Stimulated activated naive CD8-positive, alpha-beta T cell treated with anti-CD3 and anti-CD28 coated beads, Interleukin-15, amount 100 ng/mL, for 72 hours (primary cell): ENCODE results near the gene ANKHD1.

Experiments
- ATAC-seq: fragments of 150-1000 bp; cut with Tn5 transposase; 2 replicates; pipeline ENCODE4 v1.10.0; 2021; ENCODE audit warnings: mild to moderate bottlenecking, moderate library complexity
- DNase-seq, 2 donors: peaks; one replicate each; pipeline ENCODE4 v3.0.0; 2021 to 2022
- H3K27ac Mint-ChIP-seq, 2 donors: one replicate each; pipeline ENCODE4 v1.8.0; 2022; ENCODE audit warnings: mild to moderate bottlenecking in 2 of 2, mixed read lengths in 2 of 2, moderate library complexity in 2 of 2
- H3K27me3 Mint-ChIP-seq: one replicate; pipeline ENCODE4 v1.8.0; 2022; ENCODE audit warnings: mixed read lengths
- H3K4me1 Mint-ChIP-seq: one replicate; pipeline ENCODE4 v1.8.0; 2022; ENCODE audit warnings: mild to moderate bottlenecking, mixed read lengths
- H3K4me3 Mint-ChIP-seq, 2 donors: one replicate each; pipeline ENCODE4 v1.8.0; 2022; ENCODE audit warnings: mild to moderate bottlenecking in 2 of 2, mixed read lengths in 2 of 2, moderate library complexity in 1 of 2
- H3K9me3 Mint-ChIP-seq, 2 donors: one replicate each; pipeline ENCODE4 v1.8.0; 2022; ENCODE audit warnings: mixed read lengths in 2 of 2

The ANKHD1 gene

GRCh38 chr5:140555747-140556312 lies 154.2 kb downstream of the ANKHD1 start:
- Mint-ChIP-seq H3K9me3 (no peaks in the 10 kb centered on the region), H3K4me3 (peak overlapping the region; percentile 78 to 90), H3K4me1 (peaks cover 63% of the 10 kb centered on the region), H3K27ac (peak overlapping the region; percentile 44 to 91), H3K27me3 (no peaks in the 10 kb centered on the region)
- peak; percentile 41 for ATAC-seq
- DNase-seq = no peak

GRCh38 chr5:140556438-140556837 lies 154.8 kb downstream of the ANKHD1 start:
- Mint-ChIP-seq H3K4me3 (peak overlapping the region; percentile 78 to 90), H3K27me3 (no peaks in the 10 kb centered on the region), H3K27ac (peak overlapping the region; percentile 68 to 95), H3K9me3 (no peaks in the 10 kb centered on the region), H3K4me1 (peaks cover 57% of the 10 kb centered on the region)
- DNase-seq = no peak
- no peak for ATAC-seq

- Mint-ChIP-seq H3K4me3 (peak within 1 kb of the TSS; percentile 78 to 90), H3K9me3 (no peaks in the 10 kb centered on the region), H3K27ac (peak within 1 kb of the TSS; percentile 95 to 97), H3K4me1 (peaks cover 50% of the 10 kb centered on the region), H3K27me3 (no peaks in the 10 kb centered on the region)
- ATAC-seq = peak; percentile 93
- peak; percentile 82 to 87 for DNase-seq
Observed at GRCh38 chr5:140557136-140557805, 155.6 kb downstream of the ANKHD1 start, which contains the start of gene SRA1. Gene SRA1, minus strand, starts transcription at chr5:140557473. Its CDS starts 21 bp downstream, at chr5:140557452.

- H3K4me3 Mint-ChIP-seq = peak overlapping the region; percentile 78 to 90
- DNase-seq (no peak), ATAC-seq (no peak)
- H3K27ac Mint-ChIP-seq = peak overlapping the region; percentile 95 to 97
- H3K27me3 Mint-ChIP-seq = no peaks in the 10 kb centered on the region
- H3K4me1 Mint-ChIP-seq = peaks cover 52% of the 10 kb centered on the region
- no peaks in the 10 kb centered on the region for H3K9me3 Mint-ChIP-seq
Observed at GRCh38 chr5:140557965-140558364, 156.3 kb downstream of the ANKHD1 start.

GRCh38 chr5:140558542-140558941 lies 156.9 kb downstream of the ANKHD1 start:
- ATAC-seq (no peak), DNase-seq (no peak)
- H3K27me3 Mint-ChIP-seq = no peaks in the 10 kb centered on the region
- H3K4me1 Mint-ChIP-seq = peaks cover 52% of the 10 kb centered on the region
- H3K9me3 Mint-ChIP-seq = no peaks in the 10 kb centered on the region
- no peak overlapping the region for H3K4me3 Mint-ChIP-seq
- no peak overlapping the region for H3K27ac Mint-ChIP-seq

- H3K27ac Mint-ChIP-seq = no peak overlapping the region
- H3K27me3 Mint-ChIP-seq = no peaks in the 10 kb centered on the region
- H3K4me3 Mint-ChIP-seq = no peak overlapping the region
- ATAC-seq (no peak), DNase-seq (no peak)
- peaks cover 45% of the 10 kb centered on the region for H3K4me1 Mint-ChIP-seq
- H3K9me3 Mint-ChIP-seq = no peaks in the 10 kb centered on the region
Observed at GRCh38 chr5:140560227-140560626, 158.6 kb downstream of the ANKHD1 start.

GRCh38 chr5:140561753-140562523 lies 160.3 kb downstream of the ANKHD1 start:
- H3K4me1 Mint-ChIP-seq = peaks cover 48% of the 10 kb centered on the region
- H3K9me3 Mint-ChIP-seq = no peaks in the 10 kb centered on the region
- no peak overlapping the region for H3K4me3 Mint-ChIP-seq
- H3K27me3 Mint-ChIP-seq = no peaks in the 10 kb centered on the region
- ATAC-seq = no peak
- DNase-seq = no peak
- peak overlapping the region in 1 of 2 donors; percentile 44 for H3K27ac Mint-ChIP-seq

- Mint-ChIP-seq H3K4me3 (peak overlapping the region; percentile 91 to 98), H3K27ac (peak overlapping the region; percentile 89 to 99), H3K9me3 (no peaks in the 10 kb centered on the region), H3K27me3 (no peaks in the 10 kb centered on the region), H3K4me1 (peaks cover 54% of the 10 kb centered on the region)
- ATAC-seq = no peak
- no peak for DNase-seq
Observed at GRCh38 chr5:140563596-140563995, 162.0 kb downstream of the ANKHD1 start.

GRCh38 chr5:140564196-140565023 lies 162.8 kb downstream of the ANKHD1 start, which contains the start of the genes APBB3 and SLC35A4:
Gene APBB3, minus strand, starts transcription at chr5:140564598. Its CDS starts 353 bp downstream, at chr5:140564245.
Gene SLC35A4, plus strand, starts transcription at chr5:140564828. Its CDS starts 2,342 bp downstream, at chr5:140567170.
- ATAC-seq (peak; percentile 92), DNase-seq (peak; percentile 95 to 98)
- H3K27ac Mint-ChIP-seq = peak within 1 kb of the TSS; percentile 96 to 99
- peak within 1 kb of the TSS; percentile 91 to 98 for H3K4me3 Mint-ChIP-seq
- no peaks in the 10 kb centered on the region for H3K27me3 Mint-ChIP-seq
- H3K4me1 Mint-ChIP-seq = peaks cover 62% of the 10 kb centered on the region
- no peaks in the 10 kb centered on the region for H3K9me3 Mint-ChIP-seq

GRCh38 chr5:140565024-140565779 lies 163.6 kb downstream of the ANKHD1 start:
- H3K9me3 Mint-ChIP-seq = no peaks in the 10 kb centered on the region
- DNase-seq = no peak
- no peaks in the 10 kb centered on the region for H3K27me3 Mint-ChIP-seq
- ATAC-seq = peak; percentile 6
- H3K4me3 Mint-ChIP-seq = peak overlapping the region; percentile 91 to 98
- H3K27ac Mint-ChIP-seq = peak overlapping the region; percentile 96 to 99
- H3K4me1 Mint-ChIP-seq = peaks cover 69% of the 10 kb centered on the region

- H3K27me3 Mint-ChIP-seq = no peaks in the 10 kb centered on the region
- peak overlapping the region; percentile 96 to 99 for H3K27ac Mint-ChIP-seq
- DNase-seq (no peak), ATAC-seq (no peak)
- H3K4me1 Mint-ChIP-seq = peaks cover 72% of the 10 kb centered on the region
- peak overlapping the region; percentile 91 to 98 for H3K4me3 Mint-ChIP-seq
- H3K9me3 Mint-ChIP-seq = no peaks in the 10 kb centered on the region
Observed at GRCh38 chr5:140565780-140566095, 164.1 kb downstream of the ANKHD1 start.

- Mint-ChIP-seq H3K27ac (peak overlapping the region in 1 of 2 donors; percentile 35), H3K4me3 (peak overlapping the region in 1 of 2 donors; percentile 5), H3K27me3 (no peaks in the 10 kb centered on the region), H3K9me3 (no peaks in the 10 kb centered on the region), H3K4me1 (peaks cover 72% of the 10 kb centered on the region)
- DNase-seq = no peak
- ATAC-seq = no peak
Observed at GRCh38 chr5:140566665-140567064, 165.0 kb downstream of the ANKHD1 start.

GRCh38 chr5:140567136-140567818 lies 165.6 kb downstream of the ANKHD1 start:
- Mint-ChIP-seq H3K4me3 (peak overlapping the region; percentile 2 to 11), H3K27me3 (no peaks in the 10 kb centered on the region), H3K4me1 (peaks cover 72% of the 10 kb centered on the region), H3K9me3 (no peaks in the 10 kb centered on the region), H3K27ac (peak overlapping the region in 1 of 2 donors; percentile 83)
- ATAC-seq (no peak), DNase-seq (no peak)

GRCh38 chr5:140567871-140568270 lies 166.2 kb downstream of the ANKHD1 start:
- DNase-seq (no peak), ATAC-seq (no peak)
- H3K27me3 Mint-ChIP-seq = no peaks in the 10 kb centered on the region
- no peaks in the 10 kb centered on the region for H3K9me3 Mint-ChIP-seq
- peak overlapping the region; percentile 2 to 11 for H3K4me3 Mint-ChIP-seq
- H3K4me1 Mint-ChIP-seq = peaks cover 66% of the 10 kb centered on the region
- H3K27ac Mint-ChIP-seq = peak overlapping the region in 1 of 2 donors; percentile 83
